Liver (tissue), 9 donors: ENCODE results near the gene RERE. TPM values are rescaled to one million over a fixed set of nuclear protein-coding genes. Genes with fewer than 3 reads are reported as not detected.

ENCODE experiments used
- DNase-seq: peaks from one replicate; pipeline ENCODE4 v3.0.0-alpha.2; 2017; ENCODE audit warnings: low spot score
- H3K27ac ChIP-seq, 2 donors: one replicate each; pipeline ENCODE4 v1.7.0; 2013; ENCODE audit warnings: inconsistent platforms in 2 of 2, low read length in 2 of 2, control low read depth in 1 of 2, low read depth in 1 of 2, mild to moderate bottlenecking in 1 of 2
- H3K27me3 ChIP-seq, 4 donors: one replicate each; pipeline versions ENCODE4 v1.6.1 to v1.7.0; 2013; ENCODE audit warnings: low read length in 3 of 4, inconsistent platforms in 1 of 4, mild to moderate bottlenecking in 1 of 4, moderate library complexity in 1 of 4; ENCODE audit not compliant: control insufficient read depth in 4 of 4, insufficient read depth in 4 of 4
- H3K36me3 ChIP-seq, 4 donors: one replicate each; pipeline versions ENCODE4 v1.6.1 to v1.7.0; 2013; ENCODE audit warnings: low read length in 3 of 4, mild to moderate bottlenecking in 3 of 4, low read depth in 1 of 4, moderate library complexity in 1 of 4; ENCODE audit not compliant: control insufficient read depth in 4 of 4, insufficient read depth in 3 of 4
- H3K4me1 ChIP-seq, 4 donors: one replicate each; pipeline versions ENCODE4 v1.6.1 to v1.7.0; 2013; ENCODE audit warnings: low read length in 3 of 4, mild to moderate bottlenecking in 3 of 4, moderate library complexity in 1 of 4; ENCODE audit not compliant: control insufficient read depth in 4 of 4, insufficient read depth in 4 of 4
- H3K4me3 ChIP-seq, 3 donors: one replicate each; pipeline versions ENCODE4 v1.6.1 to v1.7.0; 2013; ENCODE audit warnings: low read length in 3 of 3, control low read depth in 1 of 3, low read depth in 1 of 3, mild to moderate bottlenecking in 1 of 3
- H3K9ac ChIP-seq, 2 donors: one replicate each; pipeline ENCODE4 v1.7.0; 2013; ENCODE audit warnings: low read length in 2 of 2, mild to moderate bottlenecking in 2 of 2, moderate library complexity in 2 of 2, control low read depth in 1 of 2, low read depth in 1 of 2
- H3K9me3 ChIP-seq, 4 donors: one replicate each; pipeline versions ENCODE4 v1.6.1 to v1.7.0; 2013; ENCODE audit warnings: low read length in 3 of 4; ENCODE audit not compliant: control insufficient read depth in 4 of 4
- ATF3 ChIP-seq: IDR thresholded peaks from 2 replicates; pipeline ENCODE4 v1.6.1; 2016; ENCODE audit warnings: antibody characterized with exemption
- CTCF ChIP-seq: fragments of 150-350 bp; IDR thresholded peaks from 2 replicates; pipeline ENCODE4 v1.5.1; 2017; ENCODE audit warnings: improper control_type of control experiment, low read depth, low read length; ENCODE audit not compliant: missing input control
- EGR1 ChIP-seq, 2 donors: IDR thresholded peaks; 2 replicates each; pipeline ENCODE4 v1.6.1; 2016 to 2018; ENCODE audit warnings: antibody characterized with exemption in 2 of 2, low read depth in 2 of 2
- FOXA1 ChIP-seq: IDR thresholded peaks from 2 replicates; pipeline ENCODE4 v1.6.1; 2016; ENCODE audit warnings: antibody characterized with exemption
- FOXA2 ChIP-seq: IDR thresholded peaks from 2 replicates; pipeline ENCODE4 v1.6.1; 2016; ENCODE audit warnings: antibody characterized with exemption
- GABPA ChIP-seq, 2 donors: IDR thresholded peaks in 1 of 2; conservative IDR thresholded peaks in 1 of 2; 2 replicates each; pipeline ENCODE4 v1.6.1; 2016; ENCODE audit warnings: antibody characterized with exemption in 2 of 2, mild to moderate bottlenecking in 1 of 2, moderate library complexity in 1 of 2
- HNF4A ChIP-seq, 2 donors: conservative IDR thresholded peaks; 2 replicates each; pipeline ENCODE4 v1.6.1; 2016; ENCODE audit warnings: antibody characterized with exemption in 2 of 2, mild to moderate bottlenecking in 2 of 2
- HNF4G ChIP-seq: IDR thresholded peaks from 2 replicates; pipeline ENCODE4 v1.6.1; 2016; ENCODE audit warnings: antibody characterized with exemption
- JUND ChIP-seq, 2 donors: IDR thresholded peaks; 2 replicates each; pipeline ENCODE4 v1.6.1; 2016; ENCODE audit warnings: antibody characterized with exemption in 2 of 2
- RAD21 ChIP-seq, 2 donors: IDR thresholded peaks; 2 replicates each; pipeline ENCODE4 v1.6.1; 2016; ENCODE audit warnings: antibody characterized with exemption in 2 of 2, mild to moderate bottlenecking in 2 of 2
- REST ChIP-seq: IDR thresholded peaks from 2 replicates; pipeline ENCODE4 v1.6.1; 2016; ENCODE audit warnings: antibody characterized with exemption, mild to moderate bottlenecking
- RXRA ChIP-seq, 2 donors: IDR thresholded peaks; 2 replicates each; pipeline ENCODE4 v1.6.1; 2017 to 2018; ENCODE audit warnings: antibody characterized with exemption in 2 of 2, mild to moderate bottlenecking in 1 of 2
- SP1 ChIP-seq: IDR thresholded peaks from 2 replicates; pipeline ENCODE4 v1.6.1; 2018; ENCODE audit warnings: antibody characterized with exemption, mild to moderate bottlenecking
- TAF1 ChIP-seq: conservative IDR thresholded peaks from 2 replicates; pipeline ENCODE4 v1.6.1; 2016; ENCODE audit warnings: antibody characterized with exemption, mild to moderate bottlenecking
- WGBS: extraction: QIAGEN DNeasy Blood & Tissue Kit; methylation state at CpG from one replicate; pipeline ENCODE4 v1.1.7; 2013; 5-methylcytosine and 5-hydroxymethylcytosine counted together
- polyA plus RNA-seq, 2 donors: library from polyadenylated mRNA; stranded (reverse) in 1 of 2; unstranded in 1 of 2; fragments of 200-250 nt in 1 of 2; fragments of >200 nt in 1 of 2; fragmentation: Nextera tagmentation in 1 of 2; extraction: Ambion mirVana in 1 of 2; gene quantifications; one replicate each; pipeline versions ENCODE4 v1.2.1 to v1.2.3, GENCODE V29; 2013 to 2015
- total RNA-seq, 2 donors: library from RNA; depleted of rRNA; stranded (reverse); fragments of >200 nt; gene quantifications; one replicate each; pipeline ENCODE4 v1.2.3, GENCODE V29; 2014
- donor health status: healthy.
- donor health status: healthy.
- donor health status: healthy.
- donor health status: healthy.
- donor health status: healthy.

Gene RERE
- total and polyA plus RNA-seq, 4 donors, result 9.8 to 49.1 (median 24.8) TPM

- Histone ChIP-seq H3K27ac (no peak overlapping the region), H3K4me3 (no peak overlapping the region), H3K27me3 (no peaks in the 10 kb centered on the region), H3K9ac (no peak overlapping the region), H3K4me1 (peaks cover 11 to 30% (median 28%) of the 10 kb centered on the region in 4 donors), H3K36me3 (peaks cover 6 to 13% (median 7%) of the 10 kb centered on the region in 4 donors), H3K9me3 (no peaks in the 10 kb centered on the region)
- TF ChIP-seq EGR1 (IDR thresholded peaks at IDR 0.05; ENCODE audit: low read depth in 2 of 2), result no peak
- WGBS, result 89% methylated on average over 10 of the region's 10 CpGs
- DNase-seq, result no peak
Measured at GRCh38 chr1:8404460-8405370, 412.7 kb downstream of the RERE start.

GRCh38 chr1:8402109-8402710 lies 415.2 kb downstream of the RERE start:
- 95% methylated on average over 13 of the region's 13 CpGs for WGBS
- TF ChIP-seq RAD21 (IDR thresholded peaks at IDR 0.05) (no peak), HNF4A (conservative IDR thresholded peaks at IDR 0.05) (no peak), GABPA (IDR thresholded peaks at IDR 0.05 in 1 of 2, conservative IDR thresholded peaks at IDR 0.05 in 1 of 2) (no peak), CTCF (no peak), FOXA1 (no peak), EGR1 (IDR thresholded peaks at IDR 0.05; ENCODE audit: low read depth in 2 of 2) (no peak), SP1 (no peak), REST (no peak), ATF3 (no peak), TAF1 (no peak), HNF4G (no peak), FOXA2 (no peak), JUND (IDR thresholded peaks at IDR 0.05) (no peak), RXRA (IDR thresholded peaks at IDR 0.05) (no peak)
- H3K36me3 ChIP-seq, result peaks cover 6 to 16% (median 7%) of the 10 kb centered on the region in 4 donors
- no peak overlapping the region for H3K27ac ChIP-seq
- H3K9ac ChIP-seq, result no peak overlapping the region
- DNase-seq, result no peak
- no peak overlapping the region for H3K4me3 ChIP-seq
- no peaks in the 10 kb centered on the region for H3K27me3 ChIP-seq
- no peaks in the 10 kb centered on the region for H3K9me3 ChIP-seq
- peaks cover 0 to 19% (median 13%) of the 10 kb centered on the region in 4 donors for H3K4me1 ChIP-seq
